ENCODE results near the gene NBPF11. TPM values are rescaled to one million over a fixed set of nuclear protein-coding genes. Genes with fewer than 3 reads are reported as not detected.
A peak's percentile ranks its signal among the peaks of the same experiment; 100 is the strongest.
"Not testable (repeated sequence)": the region's sequence is repeated elsewhere in the genome, so short reads cannot be mapped to it uniquely, and the experiment has no call there.

NBPF11 gene
- total and polyA plus RNA-seq, 2 experiments from 2014 or later = 6.7 to 8.5 TPM

- peak; percentile 52 for DNase-seq (ENCODE audit: low spot score)
These were observed 91.8 kb downstream of the NBPF11 start for GRCh38 chr1:148060294-148060701.

GRCh38 chr1:148057384-148057783 lies 94.7 kb downstream of the NBPF11 start:
- H3K9me3 Mint-ChIP-seq; H3K27ac Mint-ChIP-seq; H3K4me1 ChIP-seq (ENCODE audit: insufficient read depth); H3K27me3 Mint-ChIP-seq (ENCODE audit: insufficient read depth, low read depth, poor library complexity); H3K36me3 ChIP-seq (ENCODE audit: insufficient read depth); DNase-seq (ENCODE audit: low spot score); H3K9me2 ChIP-seq (ENCODE audit: insufficient read depth); H3K4me3 Mint-ChIP-seq; H3F3A ChIP-seq (replicated peaks; ENCODE audit: low read depth); H3K79me2 ChIP-seq (replicated peaks; ENCODE audit: insufficient read depth); H2AFZ ChIP-seq; H3K4me1 Mint-ChIP-seq; ATAC-seq; H3K4me2 ChIP-seq; H3K36me3 Mint-ChIP-seq (ENCODE audit: low read depth); H4K20me1 ChIP-seq (replicated peaks; ENCODE audit: insufficient read depth); H3K4me3 ChIP-seq; H3K27ac ChIP-seq (ENCODE audit: low read depth): not testable (repeated sequence)
- peaks cover 18% of the 10 kb centered on the region for H3K27me3 ChIP-seq (ENCODE audit: insufficient read depth)

More at GRCh38 chr1:148060294-148060701, 91.8 kb downstream of the NBPF11 start:
- not testable (repeated sequence) for H3F3A ChIP-seq (replicated peaks; ENCODE audit: low read depth); H3K27ac ChIP-seq (ENCODE audit: low read depth); H3K4me1 Mint-ChIP-seq; H3K27me3 Mint-ChIP-seq (ENCODE audit: insufficient read depth, low read depth, poor library complexity); H3K36me3 ChIP-seq (ENCODE audit: insufficient read depth); H3K27ac Mint-ChIP-seq; H3K36me3 Mint-ChIP-seq (ENCODE audit: low read depth); H2AFZ ChIP-seq; H3K4me1 ChIP-seq (ENCODE audit: insufficient read depth); H3K9me3 Mint-ChIP-seq; H4K20me1 ChIP-seq (replicated peaks; ENCODE audit: insufficient read depth); H3K9me2 ChIP-seq (ENCODE audit: insufficient read depth); H3K79me2 ChIP-seq (replicated peaks; ENCODE audit: insufficient read depth)
- peaks cover 18% of the 10 kb centered on the region for H3K27me3 ChIP-seq (ENCODE audit: insufficient read depth)
- peak overlapping the region; percentile 69; the same call in 2 of the 3 replicates for H3K4me3 Mint-ChIP-seq
- H3K4me2 ChIP-seq = peak overlapping the region; percentile 77
- H3K4me3 ChIP-seq = peak overlapping the region; percentile 57
- peak; percentile 61 for ATAC-seq

Small RNA genes lying within 50 kb of the gene (small RNA-seq; reads per million reads assigned to genes)
- not detected for gene RNA5SP57 (ENCODE audit: low replicate concordance)

Other genes with a start within 250 kb of the NBPF11 start
- gene GJA8, start 249.5 kb downstream of the NBPF11 start, total RNA-seq (2014; rRNA removed; shearing (Covaris generic)) = not detected in 2 replicates
- not detected in 2 replicates for gene GJA8, start 249.5 kb downstream of the NBPF11 start, polyA plus RNA-seq (2016; fragmentation: Nextera tagmentation; extraction: Ambion mirVana)
- 25.7 and 27.7 TPM in 2 replicates for gene GPR89B, start 223.9 kb downstream of the NBPF11 start, total RNA-seq (2014; rRNA removed; shearing (Covaris generic))
- 25.7 and 30.5 TPM in 2 replicates for gene GPR89B, start 223.9 kb downstream of the NBPF11 start, polyA plus RNA-seq (2016; fragmentation: Nextera tagmentation; extraction: Ambion mirVana)